ENCODE measurements around the gene UBXN6.
A peak's percentile ranks its signal among the peaks of the same experiment; 100 is the strongest.

Gene UBXN6, protein sequence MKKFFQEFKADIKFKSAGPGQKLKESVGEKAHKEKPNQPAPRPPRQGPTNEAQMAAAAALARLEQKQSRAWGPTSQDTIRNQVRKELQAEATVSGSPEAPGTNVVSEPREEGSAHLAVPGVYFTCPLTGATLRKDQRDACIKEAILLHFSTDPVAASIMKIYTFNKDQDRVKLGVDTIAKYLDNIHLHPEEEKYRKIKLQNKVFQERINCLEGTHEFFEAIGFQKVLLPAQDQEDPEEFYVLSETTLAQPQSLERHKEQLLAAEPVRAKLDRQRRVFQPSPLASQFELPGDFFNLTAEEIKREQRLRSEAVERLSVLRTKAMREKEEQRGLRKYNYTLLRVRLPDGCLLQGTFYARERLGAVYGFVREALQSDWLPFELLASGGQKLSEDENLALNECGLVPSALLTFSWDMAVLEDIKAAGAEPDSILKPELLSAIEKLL

DNA sequence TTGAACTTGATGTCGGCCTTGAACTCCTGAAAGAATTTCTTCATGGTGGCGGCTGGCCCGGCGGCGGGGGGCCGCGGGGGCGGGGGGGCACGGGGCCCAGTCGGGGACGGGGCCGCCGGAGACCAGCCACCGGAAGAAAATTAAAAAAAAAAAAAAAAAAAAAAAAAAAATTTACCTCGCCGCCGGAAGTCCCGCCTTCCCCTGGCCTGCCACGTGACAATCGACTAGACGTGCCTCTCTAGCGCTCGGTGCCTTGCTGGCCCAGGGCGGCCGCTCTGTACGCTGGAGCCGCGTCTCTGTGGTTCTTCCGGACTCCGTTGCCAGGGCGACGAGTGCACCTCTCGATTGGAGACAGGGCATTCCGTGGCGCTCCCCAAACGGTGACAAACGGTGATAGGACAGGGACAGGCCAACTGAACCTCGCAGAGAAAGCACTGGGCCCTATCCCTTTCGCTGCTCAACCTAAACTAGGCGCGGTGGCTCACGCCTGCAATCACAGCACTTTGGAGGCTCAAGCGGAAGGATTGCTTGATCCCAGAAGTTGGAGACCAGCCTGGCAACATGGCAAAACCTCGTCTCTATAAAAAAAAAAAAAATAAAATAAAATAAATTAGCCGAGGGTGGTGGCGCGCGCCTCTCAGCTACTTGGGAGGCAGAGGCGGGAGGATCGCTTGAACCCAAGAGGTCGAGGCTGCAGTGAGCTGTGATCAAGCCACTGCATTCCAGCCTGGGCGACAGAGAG, at the start of gene UBXN6:
TSS of gene UBXN6 (minus strand) at position 141 of the 742 bp plus-strand sequence. CDS start at position 44, 97 bp downstream.
- DNase-seq: peak; percentile 97

DNA sequence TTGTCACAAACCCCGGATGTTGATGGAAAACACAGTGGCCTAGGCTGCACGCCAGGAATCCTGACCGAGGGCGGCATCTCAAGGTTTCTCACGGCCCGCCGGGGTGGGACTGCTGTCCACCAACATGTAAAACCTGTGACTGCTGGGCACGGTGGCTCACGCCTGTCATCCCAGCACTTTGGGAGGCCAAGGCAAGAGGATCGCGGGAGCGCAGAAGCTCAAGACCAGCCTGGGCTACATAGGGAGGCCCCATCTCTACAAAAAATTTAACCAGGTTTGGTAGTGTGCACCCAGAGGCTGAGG, 49.5 kb upstream of the UBXN6 start:
- no peak for DNase-seq

DNA sequence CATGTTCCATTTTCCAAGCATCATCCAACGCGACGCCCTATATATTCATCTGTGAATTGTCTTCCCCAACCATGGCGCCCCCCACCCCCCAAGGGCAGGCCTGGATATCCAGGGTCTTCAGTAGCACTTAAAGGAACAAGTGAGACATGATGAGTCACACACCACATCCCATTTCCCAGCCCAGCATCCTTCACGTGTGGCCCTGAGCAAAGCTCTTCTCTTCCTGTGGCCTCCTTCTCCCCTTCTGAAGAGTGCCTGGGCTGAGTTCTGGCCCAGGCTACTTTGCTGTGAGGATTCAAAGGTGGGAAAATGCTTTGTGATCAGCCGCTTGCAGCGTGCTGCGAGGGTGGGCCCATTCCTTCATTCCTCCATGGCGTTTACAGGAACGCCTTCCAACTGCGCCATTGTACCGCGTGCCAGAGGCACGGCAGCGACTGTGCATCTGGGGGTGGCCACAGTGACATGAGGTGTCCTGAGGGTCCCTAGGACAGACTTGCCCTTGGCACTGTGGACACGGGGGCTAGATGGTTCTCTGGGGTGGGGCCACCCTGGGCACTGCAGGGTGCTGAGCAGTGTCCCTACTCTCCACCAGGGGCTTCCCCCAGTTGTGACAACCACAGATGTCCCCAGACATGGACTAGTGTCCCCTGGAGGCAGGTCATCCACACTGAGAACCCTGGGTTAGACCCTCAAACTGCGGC, 49.0 kb upstream of the UBXN6 start:
- DNase-seq: no peak

DNA sequence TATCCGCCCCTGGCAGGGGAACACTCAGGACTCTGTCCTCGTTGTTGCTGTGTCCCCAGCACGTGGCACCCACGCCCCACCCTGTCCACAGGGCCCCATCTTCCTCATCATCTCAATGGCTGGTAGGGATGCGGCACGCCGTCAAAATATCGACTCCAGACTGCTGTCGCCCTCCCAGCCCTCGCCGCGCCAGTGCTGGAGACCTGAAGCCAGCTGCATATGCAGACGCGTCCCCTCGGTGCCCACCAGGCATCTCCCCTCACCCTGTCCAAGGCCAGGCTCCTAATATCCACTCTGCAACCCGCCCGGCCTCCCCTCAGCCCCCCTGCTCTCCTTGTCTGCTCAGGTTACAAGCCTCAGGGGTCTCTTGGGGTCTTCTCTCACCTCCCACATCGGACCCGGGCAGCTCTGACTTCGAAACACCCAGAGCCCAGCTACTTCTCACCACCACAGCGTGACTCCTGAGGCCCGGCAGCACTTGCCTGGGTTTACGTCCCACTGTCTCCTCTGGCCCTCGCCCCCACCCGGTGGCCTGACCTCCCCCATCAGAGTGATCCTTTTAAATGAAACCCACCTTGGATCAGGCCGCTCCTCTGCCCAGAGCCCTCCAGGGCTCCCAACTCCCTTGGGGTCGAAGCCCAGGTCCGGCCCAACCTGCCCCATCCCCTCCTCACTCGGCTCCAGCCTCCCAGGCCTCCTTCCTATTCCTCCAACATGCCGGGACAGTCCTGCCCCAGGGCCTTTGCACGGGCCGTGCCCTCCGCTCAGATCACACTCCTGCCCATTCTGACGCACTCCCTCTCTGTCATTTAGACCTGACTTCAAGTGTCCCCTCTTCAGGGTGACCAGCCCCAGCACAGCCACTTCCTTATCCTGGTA, 48.2 kb upstream of the UBXN6 start:
- no peak for DNase-seq

DNA sequence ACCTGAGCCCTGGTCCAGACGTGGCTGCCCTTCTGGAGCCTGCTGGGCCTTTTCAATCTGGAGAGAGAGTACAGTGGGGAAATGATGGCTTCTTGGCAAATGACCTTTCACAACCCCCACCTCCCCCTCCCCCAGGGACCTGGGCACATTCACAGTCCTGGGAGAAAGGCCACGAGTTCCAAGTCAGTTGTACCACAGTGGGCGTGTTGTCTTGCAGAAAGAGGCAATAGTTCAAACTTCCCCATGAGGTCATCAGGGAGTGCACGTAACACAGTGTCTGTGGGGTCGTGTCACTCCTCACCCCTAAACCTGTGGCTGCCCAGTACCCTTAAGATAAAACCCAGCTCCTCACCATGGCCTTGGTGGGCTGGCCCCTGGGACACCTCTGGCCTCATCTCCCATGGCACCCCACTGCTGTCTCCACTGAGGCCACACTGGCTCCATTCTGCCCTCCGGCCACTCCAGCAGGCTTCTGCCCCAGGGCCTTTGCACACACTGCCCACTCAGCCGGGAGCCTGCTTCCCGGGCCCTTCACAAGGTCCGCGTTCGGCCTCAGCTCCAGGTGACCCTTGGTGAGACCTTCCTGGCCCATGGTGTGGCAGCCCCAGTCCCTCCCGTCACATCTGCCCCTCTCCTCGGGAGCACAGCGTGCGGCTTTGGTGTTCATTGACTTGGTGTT, 47.4 kb upstream of the UBXN6 start:
- DNase-seq: no peak

DNA sequence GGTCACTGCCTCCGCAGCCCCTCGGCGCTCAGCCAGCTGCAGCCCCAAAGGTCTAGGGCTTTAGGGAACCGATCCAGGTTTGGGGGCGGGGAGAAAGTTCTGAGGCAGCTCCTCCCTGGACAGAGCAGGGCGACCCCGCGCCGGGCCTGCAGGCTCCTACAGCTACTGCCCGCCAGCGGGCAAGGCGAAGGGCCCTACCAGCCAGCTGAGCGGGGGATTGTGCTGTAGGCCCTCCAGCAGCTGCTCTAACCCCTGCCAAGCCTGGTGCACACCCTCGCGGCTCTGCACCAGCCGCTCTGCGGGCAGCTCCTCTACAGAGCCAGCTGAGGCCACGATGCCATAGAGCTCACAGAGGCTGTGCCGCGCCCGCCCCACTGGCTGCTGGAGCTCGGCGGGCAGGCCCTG, 46.7 kb upstream of the UBXN6 start:
- DNase-seq: no peak

DNA sequence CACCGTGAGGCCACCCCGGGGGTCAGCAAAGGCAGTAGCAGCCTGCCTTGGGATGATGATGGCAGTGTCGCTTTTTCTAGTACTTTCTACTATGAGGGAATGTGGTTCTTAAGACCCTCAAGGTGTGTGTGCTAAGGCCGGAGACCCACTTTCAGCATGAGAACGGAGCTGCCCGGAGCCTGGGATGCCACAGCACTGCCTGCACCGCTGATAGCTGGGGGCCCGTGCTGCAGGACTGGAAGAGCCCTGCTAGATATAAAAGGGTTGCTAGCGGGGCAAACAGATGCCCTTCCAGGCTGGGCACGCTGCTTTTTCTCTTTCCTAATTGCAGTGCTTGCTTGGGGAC, 46.2 kb upstream of the UBXN6 start:
- no peak for DNase-seq

DNA sequence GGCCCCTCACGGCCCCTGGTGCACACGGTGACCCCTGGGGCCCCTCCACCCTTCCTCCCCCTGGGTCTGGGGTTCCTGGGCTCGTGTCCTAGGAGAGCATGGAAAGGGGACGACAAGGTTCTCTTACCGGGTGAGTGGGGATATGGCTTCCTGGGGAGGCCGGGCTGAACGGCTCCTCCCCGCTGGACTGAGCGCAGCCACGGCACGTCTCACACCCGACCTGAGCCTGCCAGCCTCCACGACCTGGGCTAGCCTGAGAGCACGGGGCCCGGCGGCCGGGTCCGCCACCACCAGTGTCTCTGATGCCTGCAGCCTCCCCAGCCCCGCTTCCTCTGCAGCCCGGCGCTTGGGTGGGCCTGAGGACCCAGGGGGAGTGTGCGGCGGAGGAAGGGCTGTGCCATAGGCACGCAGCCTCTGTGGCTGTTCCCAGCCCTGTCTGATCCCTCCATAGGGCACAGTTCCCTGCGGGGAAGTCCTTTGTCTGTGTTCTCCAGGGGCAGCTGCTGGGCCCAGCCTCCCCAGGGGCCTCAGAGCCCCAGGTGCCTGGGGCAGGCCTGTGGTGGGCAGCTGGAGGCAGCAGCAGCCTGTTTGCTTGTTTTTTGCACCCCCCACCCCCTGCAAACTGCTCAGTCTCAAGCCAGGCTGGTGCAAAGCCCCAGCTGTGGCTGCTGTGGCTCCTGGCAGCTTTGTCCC, 45.7 kb upstream of the UBXN6 start:
- DNase-seq: no peak

DNA sequence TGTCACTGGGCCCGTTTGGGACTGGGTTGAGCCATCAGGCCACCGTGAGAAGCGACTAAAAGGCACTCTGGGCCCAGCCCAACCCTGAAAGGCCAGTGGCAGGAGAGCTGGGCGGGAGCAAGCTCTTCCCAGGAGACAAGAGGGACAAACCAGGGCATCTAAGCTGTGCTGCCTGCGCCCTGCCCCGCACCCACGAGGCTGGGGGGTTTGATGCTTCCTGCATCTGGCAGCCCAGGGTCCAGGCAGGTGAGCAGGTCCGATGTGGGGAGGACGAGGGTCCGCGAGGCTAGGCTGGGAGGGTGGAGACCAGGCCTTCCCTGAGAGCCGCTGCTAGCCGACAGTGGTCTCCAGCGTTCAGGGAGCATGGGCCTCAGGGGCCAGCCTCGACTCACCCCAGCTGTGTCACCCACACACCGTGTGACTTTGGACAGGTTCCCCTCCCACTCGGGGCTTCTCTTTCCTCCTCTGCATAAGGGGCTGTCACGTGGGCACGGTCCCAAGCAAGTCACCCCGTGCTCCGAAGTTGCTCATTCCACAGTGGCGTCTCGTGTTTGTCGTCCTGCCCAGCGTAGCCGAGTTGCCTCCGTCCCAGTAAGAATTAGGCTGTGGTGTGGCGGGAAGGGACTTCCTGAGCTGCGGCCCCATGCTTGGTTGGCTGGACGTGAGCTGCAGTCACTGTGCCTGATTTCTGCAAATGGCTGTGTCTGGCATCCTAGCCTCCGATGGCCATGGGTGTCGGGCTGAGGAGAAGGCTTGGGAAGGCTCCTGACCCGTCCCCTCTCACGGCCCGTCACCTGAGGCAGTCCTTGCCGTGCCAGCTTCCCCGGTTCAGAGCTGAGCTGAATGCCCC, 44.9 kb upstream of the UBXN6 start:
- no peak for DNase-seq

DNA sequence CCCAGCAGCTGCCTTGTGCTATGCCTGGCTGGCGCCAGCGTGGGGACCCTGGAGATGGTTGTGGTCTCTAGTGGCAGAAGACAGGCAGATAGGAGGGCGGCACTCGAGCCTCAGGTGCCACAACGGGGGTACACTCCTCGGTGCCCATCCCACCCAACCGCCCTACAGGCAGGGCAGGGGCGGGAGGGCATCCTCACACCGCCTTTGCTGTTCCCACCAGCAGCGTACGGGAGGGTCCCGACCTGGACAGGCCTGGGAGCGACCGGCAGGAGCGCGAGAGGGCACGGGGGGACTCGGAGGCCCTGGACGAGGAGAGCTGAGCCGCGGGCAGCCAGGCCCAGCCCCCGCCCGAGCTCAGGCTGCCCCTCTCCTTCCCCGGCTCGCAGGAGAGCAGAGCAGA, 44.1 kb upstream of the UBXN6 start:
- no peak for DNase-seq

DNA sequence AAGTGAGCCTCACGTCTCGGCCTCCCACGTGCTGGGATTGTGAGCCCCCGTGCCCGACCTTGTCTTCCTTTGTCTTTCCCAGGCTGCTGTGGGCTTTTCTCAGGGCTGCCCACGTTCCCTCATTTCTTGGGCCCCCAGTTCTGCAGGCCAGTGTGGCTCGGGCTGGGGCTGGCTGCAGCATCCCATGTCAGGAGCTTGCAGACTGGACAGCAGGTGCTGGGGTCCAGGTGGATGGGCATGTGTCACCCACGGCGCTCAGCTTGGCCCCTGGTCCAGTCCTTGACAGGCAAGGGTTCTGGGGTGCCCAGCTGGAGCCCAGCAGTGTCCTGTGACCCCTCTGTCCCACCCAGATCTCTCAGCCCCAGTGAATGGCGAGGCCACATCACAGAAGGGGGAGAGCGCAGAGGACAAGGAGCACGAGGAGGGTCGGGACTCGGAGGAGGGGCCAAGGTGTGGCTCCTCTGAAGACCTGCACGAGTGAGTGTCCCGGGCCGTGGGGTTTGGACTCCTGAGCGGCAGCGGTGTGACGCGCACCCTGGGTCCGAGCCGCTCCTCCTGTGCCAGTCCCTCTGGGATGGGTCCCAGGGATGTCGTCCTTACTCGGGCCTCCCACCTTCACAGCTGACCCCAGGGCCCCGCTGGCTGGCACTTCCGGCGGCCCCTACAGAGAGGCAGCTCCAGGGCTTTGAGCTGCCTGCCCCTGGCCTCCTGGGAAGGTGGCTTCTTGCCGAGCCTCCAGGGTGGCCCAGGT, 43.4 kb upstream of the UBXN6 start:
- no peak for DNase-seq

DNA sequence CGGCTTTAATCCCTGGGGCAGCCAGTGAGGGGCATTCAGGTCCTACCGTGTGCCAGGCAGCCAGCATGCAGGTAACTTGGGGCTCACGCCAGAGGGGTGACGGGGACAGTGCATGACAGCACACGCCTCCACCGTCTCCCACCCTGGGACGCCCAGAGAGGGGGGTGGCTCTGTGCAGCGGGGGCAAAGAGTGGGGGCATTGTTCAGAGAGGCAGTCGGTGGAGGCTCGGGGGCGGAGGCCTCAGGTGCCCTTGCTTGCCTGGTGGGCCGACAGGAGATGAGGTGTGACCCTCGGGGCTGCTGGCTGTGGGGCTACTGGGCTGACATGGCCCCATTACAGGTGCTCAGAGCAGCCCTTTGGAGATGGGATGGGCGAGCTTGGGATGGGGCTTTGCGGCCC, 42.3 kb upstream of the UBXN6 start:
- DNase-seq: no peak

DNA sequence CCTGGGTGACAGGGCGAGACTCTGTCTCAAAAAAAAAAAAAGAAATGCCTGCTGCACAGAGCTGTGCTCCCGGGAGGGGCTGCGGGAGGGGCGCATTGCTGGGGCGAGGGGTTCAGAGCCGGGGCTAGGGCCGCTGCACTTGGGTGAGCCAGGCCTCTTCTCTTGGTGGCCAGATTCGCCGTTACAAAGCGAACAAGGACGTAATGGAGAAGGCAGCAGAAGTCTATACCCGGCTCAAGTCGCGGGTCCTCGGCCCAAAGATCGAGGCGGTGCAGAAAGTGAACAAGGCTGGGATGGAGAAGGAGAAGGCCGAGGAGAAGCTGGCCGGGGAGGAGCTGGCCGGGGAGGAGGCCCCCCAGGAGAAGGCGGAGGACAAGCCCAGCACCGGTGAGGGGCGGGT, 41.7 kb upstream of the UBXN6 start:
- DNase-seq: no peak

DNA sequence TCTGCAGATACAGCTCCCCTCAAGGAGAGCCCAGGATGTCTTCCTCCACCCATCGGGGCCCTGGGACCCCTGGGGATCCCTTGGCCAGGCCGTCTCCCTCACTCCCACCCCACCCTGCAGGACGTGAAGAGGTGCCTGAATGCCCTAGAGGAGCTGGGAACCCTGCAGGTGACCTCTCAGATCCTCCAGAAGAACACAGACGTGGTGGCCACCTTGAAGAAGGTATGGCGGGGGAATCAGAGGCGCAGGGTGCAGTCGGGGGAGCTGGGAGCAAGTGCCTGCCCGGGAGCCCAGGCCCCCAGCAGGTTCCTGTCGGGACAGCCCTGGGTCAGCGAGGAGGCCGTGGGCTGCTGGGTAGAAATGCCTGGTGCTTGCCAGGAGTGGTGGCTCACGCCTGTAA, 41.1 kb upstream of the UBXN6 start:
- no peak for DNase-seq

DNA sequence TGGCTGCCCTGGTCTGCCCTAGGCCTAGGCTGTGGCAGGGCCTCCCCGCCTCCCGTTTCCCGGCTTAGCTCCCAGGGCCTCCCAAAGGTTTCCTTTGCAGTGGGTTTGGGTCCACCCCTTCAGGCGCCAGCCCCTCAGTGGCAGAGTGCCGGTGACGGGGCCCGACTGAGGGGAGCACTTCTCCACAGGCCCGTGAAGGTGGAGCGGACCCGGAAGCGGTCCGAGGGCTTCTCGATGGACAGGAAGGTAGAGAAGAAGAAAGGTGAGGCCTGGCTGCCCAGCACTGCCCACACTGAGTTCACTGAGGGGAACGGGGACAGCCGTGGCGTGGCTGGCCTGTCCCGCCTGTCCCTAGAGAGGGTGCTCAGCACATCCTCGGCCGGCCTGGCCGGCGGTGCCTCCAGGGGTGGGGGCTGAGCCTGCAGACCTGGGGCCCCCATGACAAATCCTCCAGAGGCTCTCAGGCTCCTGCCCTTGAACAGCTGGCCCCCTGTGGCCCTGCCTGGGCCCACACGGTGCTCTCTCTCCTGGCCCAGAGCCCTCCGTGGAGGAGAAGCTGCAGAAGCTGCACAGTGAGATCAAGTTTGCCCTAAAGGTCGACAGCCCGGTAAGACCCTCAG, 40.3 kb upstream of the UBXN6 start:
- no peak for DNase-seq

DNA sequence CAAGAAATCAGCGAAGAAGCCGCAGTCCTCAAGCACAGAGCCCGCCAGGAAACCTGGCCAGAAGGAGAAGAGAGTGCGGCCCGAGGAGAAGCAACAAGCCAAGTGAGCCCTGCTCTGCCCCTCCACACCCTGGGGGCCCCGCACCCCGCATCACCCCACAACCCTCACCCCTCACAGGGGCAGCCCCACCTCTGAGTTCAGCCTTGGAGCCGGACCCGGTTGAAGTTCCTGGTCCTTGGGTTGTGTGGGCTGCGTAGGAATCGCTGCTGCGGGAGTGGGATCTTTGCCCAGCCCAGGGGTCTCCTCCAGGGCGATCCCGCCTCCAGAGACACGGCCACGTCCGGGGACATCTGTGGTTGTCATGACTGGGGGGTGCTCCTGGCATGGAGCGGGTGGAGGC, 38.7 kb upstream of the UBXN6 start:
- DNase-seq: no peak

DNA sequence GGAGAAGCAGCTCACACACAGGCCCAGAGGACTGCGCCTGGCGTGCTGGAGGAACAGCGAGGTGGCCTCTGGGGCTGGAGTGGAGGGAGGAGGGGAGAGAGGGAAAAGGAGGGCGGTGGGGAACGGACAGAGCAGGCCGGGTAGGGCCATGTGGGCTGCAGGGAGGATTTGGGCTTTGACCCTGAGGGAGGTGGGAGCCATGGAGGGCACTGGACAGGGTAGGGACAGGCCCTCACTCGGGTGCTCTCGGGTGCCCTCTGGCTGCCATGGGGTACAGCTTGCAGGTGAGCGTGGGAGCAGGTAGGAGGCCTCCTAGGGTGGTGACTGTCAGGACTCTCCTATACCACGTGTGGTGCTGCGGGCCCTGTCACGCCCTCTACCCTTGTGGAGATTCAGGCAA, 37.9 kb upstream of the UBXN6 start:
- DNase-seq: no peak

DNA sequence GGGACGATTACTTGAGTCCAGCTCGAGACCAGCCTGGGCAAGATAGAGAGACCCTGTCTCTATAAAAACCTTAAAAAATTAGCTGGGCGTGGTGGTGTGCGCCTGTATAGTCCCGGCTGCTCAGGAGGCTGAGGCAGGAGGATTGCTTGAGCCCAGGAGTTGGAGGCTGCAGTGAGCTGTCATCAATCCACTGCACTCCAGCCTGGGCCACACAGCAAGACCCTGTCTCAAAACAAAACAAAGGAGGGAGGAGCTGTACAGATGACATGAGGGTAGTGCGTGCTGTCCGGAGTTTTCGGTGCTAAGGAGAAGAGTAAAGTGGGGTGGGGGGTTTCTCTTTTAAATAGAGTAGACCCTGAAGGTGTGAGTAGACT, 37.1 kb upstream of the UBXN6 start:
- no peak for DNase-seq

DNA sequence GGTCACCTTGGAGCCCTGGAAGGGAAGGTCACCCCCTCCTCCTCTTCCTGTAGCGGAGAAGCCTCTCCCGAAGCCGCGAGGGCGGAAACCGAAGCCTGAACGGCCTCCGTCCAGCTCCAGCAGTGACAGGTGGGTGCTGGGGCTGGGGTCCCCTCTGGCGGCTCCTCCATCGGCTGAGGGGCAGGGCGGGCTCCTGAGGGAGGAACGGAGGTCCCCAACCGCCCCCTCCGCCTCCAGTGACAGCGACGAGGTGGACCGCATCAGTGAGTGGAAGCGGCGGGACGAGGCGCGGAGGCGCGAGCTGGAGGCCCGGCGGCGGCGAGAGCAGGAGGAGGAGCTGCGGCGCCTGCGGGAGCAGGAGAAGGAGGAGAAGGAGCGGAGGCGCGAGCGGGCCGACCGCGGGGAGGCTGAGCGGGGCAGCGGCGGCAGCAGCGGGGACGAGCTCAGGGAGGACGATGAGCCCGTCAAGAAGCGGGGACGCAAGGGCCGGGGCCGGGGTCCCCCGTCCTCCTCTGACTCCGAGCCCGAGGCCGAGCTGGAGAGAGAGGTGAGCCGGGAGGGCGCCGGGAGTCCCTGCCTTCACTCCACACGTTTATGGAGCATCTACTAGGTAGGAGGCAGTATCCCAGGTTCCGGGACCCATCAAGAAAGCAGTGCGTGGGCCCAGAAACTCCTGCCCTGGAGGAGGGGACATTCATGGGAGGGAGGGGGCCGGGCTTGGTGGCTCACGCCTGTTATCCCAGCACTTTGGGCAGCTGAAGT, 36.5 kb upstream of the UBXN6 start:
- no peak for DNase-seq
